Erythroblast (primary cell): ENCODE data around the gene SEC61B.

Experiments
- GATA1 ChIP-seq: IDR thresholded peaks from 2 replicates; pipeline ENCODE4 v1.6.1; 2011; ENCODE audit warnings: low read depth, mild to moderate bottlenecking, control low read depth, low read length, moderate library complexity
- POLR2A ChIP-seq: IDR thresholded peaks from 2 replicates; pipeline ENCODE4 v1.6.1; 2011; ENCODE audit warnings: mild to moderate bottlenecking, low read length

DNA sequence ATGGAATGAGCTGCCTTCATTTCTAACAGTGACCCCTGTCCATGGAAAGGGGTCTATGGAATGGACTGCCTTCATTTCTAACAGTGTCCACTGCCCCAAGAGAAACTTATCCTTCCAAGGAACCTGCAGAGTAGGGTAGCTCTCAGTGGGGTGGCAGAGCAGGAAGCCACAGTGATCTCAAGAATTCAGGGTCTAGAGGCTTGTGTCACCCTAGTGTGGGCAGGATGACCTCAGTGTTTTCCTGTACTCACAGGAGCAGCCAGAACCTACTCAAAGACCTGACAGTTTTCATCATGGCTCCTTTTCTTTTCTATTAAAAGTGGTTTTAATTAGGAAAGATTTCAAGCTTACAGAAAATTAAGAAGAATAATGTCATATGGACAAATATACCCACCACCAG, 27.5 kb downstream of the SEC61B start:
- no peak for TF ChIP-seq POLR2A
- no peak for TF ChIP-seq GATA1
